Effector memory CD4-positive, alpha-beta T cell (primary cell): ENCODE data around the gene TCF20.

Experiments
- DNase-seq, 3 donors: peaks; one replicate each; pipeline ENCODE4 v3.0.0-alpha.2; 2020
- H3K27ac ChIP-seq: 2 replicates; pipeline ENCODE4 v1.7.0; 2013; ENCODE audit warnings: mild to moderate bottlenecking, low read length, moderate library complexity; ENCODE audit not compliant: insufficient read depth, poor library complexity, severe bottlenecking
- H3K27me3 ChIP-seq: replicated peaks from 2 replicates; pipeline ENCODE4 v1.7.0; 2013; ENCODE audit warnings: mild to moderate bottlenecking, low read length; ENCODE audit not compliant: insufficient read depth, control insufficient read depth, poor library complexity, severe bottlenecking
- H3K36me3 ChIP-seq: 2 replicates; pipeline ENCODE4 v1.7.0; 2013; ENCODE audit warnings: mild to moderate bottlenecking, low read length, moderate library complexity; ENCODE audit not compliant: control insufficient read depth, insufficient read depth
- H3K4me1 ChIP-seq: 2 replicates; pipeline ENCODE4 v1.7.0; 2013; ENCODE audit warnings: low read length, mild to moderate bottlenecking; ENCODE audit not compliant: control insufficient read depth, insufficient read depth, poor library complexity, severe bottlenecking
- H3K4me3 ChIP-seq: 2 replicates; pipeline ENCODE4 v1.7.0; 2013; ENCODE audit warnings: low read length, low read depth, mild to moderate bottlenecking; ENCODE audit not compliant: insufficient read depth, poor library complexity, severe bottlenecking
- H3K9me3 ChIP-seq: 2 replicates; pipeline ENCODE4 v1.7.0; 2013; ENCODE audit warnings: mild to moderate bottlenecking, low read length, moderate library complexity; ENCODE audit not compliant: control insufficient read depth

TCF20 gene

DNA sequence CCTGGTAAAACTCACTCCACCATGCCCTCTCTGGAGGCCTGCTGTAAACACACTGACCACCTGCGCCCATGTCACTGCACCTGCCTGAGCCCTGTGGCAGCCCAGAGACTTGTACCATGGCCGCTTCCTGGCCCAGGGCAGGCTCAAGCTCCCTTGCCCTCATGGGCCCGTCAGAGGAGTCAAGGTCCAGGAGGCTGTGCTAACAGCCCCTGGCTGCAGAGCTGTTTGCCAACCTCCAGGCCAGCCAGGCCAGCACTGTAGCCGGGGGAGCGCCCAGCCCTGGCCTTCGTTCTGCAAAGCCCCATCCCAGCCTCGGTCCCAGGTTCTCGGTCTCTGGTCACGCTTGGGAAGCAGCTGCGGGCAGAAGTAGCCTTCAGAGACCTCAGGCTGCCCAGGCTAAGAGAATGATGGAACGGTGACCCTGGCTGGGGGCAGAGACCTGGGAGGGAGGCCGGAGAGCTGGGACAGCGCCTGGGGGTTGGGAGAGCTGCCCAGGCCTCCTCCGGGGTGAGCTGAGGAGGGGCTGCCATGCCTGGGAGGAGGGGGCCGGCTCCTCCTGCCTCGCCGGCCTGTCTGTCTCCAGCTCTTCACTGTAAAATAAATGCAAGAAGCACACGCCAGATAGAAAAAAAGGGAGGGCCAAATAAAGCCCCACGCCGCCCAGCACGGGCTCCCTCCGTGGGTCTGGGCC is 11.9 kb upstream of the TCF20 start:
- Histone ChIP-seq H3K9me3 (no peaks in the 10 kb centered on the region), H3K4me1 (peaks cover 39% of the 10 kb centered on the region), H3K27me3 (no peaks in the 10 kb centered on the region), H3K36me3 (no peaks in the 10 kb centered on the region), H3K4me3 (no peak overlapping the region), H3K27ac (no peak overlapping the region)
- no peak for DNase-seq

DNA sequence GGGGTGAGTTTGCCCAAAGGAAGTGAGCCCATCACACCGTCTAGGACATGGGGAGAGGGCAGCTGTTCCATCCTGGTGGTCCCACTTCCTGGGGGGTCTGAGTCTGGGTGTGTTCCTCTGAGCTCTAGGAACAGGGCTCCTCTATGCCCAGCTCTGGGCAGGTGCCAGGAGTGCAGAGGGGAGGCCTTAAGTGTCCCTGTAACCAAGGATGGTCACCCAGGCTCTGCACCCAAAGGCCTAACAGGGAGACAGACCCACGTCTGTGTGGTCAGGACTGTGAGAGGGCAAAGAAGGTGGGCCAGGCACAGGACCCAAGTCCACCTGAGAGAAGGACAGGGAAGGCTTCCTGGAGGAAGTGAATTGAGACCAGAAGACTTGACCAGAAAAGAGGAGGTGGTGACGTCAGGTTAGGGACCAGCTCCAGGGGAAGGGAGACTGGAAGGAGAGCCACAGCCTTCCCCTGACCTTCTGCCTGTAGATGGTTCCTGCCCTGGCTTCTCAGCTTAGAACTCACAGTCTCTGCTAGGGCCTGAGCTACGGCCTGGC is 11.3 kb upstream of the TCF20 start:
- no peaks in the 10 kb centered on the region for H3K27me3 ChIP-seq
- no peak overlapping the region for H3K4me3 ChIP-seq
- peaks cover 36% of the 10 kb centered on the region for H3K4me1 ChIP-seq
- H3K27ac ChIP-seq, result no peak overlapping the region
- no peaks in the 10 kb centered on the region for H3K9me3 ChIP-seq
- DNase-seq, result no peak
- H3K36me3 ChIP-seq, result no peaks in the 10 kb centered on the region

DNA sequence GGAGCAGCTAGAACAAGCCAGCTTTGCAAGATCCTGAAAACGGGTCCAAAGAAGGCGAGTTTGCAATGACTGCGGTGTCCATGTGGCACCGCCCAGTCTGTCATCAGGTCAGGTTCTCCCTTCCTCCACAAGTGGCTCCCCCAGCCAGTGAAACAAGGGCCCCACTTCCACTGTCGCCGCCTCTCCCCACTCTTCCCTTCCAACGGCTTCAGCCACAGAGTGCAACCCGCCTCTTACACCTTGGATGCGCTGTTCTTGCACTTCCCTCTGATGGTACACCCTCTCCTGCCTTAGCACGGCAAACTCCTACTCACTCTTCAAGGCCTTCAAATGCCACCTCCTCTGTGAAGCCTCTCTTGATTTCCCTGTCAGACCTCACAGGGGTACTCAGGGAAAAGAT is 10.8 kb upstream of the TCF20 start:
- H3K27me3 ChIP-seq, result no peaks in the 10 kb centered on the region
- no peaks in the 10 kb centered on the region for H3K9me3 ChIP-seq
- peaks cover 31% of the 10 kb centered on the region for H3K4me1 ChIP-seq
- no peak overlapping the region for H3K27ac ChIP-seq
- DNase-seq, result no peak
- H3K36me3 ChIP-seq, result no peaks in the 10 kb centered on the region
- no peak overlapping the region for H3K4me3 ChIP-seq

DNA sequence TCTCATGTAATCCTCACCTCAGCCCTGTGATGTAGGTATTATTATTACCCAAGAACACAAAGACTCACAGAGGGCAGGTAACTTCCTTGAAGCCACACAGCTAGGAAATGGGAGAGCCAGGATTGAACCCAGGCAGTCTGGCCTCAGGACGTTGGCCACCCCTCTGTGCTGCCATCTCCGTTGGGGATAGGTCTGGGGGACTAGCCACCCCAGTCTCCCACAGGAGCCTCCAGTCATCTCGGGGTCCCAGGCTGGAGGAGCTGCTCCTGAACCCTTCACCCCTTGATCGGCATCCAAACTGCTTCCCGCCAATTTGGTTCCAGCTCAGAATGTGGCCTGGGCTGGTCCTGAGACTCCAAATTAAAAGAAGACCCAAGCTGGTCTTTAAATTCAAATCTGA is 10.4 kb upstream of the TCF20 start:
- H3K4me1 ChIP-seq, result peaks cover 27% of the 10 kb centered on the region
- H3K27ac ChIP-seq, result no peak overlapping the region
- H3K27me3 ChIP-seq, result no peaks in the 10 kb centered on the region
- H3K4me3 ChIP-seq, result no peak overlapping the region
- DNase-seq, result no peak
- H3K9me3 ChIP-seq, result no peaks in the 10 kb centered on the region
- no peaks in the 10 kb centered on the region for H3K36me3 ChIP-seq

DNA sequence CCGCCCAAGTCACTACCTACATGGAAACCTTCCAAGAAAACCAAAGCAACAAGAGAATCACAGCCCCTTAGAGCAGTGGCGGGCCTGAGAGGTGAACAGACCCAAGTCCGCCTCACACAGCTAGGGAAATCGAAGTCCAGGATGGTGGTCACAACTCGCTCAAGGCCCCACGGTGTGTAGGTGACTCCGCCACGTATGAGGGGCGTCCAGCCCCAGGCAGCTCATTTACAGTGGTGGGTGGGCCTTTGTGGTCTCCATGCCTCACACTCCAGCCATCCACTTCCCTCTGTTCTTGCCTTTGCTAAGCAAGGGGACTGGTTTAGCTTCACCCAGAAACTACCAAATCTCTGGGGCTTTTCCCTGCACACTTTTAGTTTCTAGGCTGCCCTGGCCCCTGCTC is 9.7 kb upstream of the TCF20 start:
- Histone ChIP-seq H3K4me1 (peaks cover 21% of the 10 kb centered on the region), H3K27ac (no peak overlapping the region), H3K36me3 (no peaks in the 10 kb centered on the region), H3K4me3 (no peak overlapping the region), H3K9me3 (no peaks in the 10 kb centered on the region), H3K27me3 (no peaks in the 10 kb centered on the region)
- no peak for DNase-seq

DNA sequence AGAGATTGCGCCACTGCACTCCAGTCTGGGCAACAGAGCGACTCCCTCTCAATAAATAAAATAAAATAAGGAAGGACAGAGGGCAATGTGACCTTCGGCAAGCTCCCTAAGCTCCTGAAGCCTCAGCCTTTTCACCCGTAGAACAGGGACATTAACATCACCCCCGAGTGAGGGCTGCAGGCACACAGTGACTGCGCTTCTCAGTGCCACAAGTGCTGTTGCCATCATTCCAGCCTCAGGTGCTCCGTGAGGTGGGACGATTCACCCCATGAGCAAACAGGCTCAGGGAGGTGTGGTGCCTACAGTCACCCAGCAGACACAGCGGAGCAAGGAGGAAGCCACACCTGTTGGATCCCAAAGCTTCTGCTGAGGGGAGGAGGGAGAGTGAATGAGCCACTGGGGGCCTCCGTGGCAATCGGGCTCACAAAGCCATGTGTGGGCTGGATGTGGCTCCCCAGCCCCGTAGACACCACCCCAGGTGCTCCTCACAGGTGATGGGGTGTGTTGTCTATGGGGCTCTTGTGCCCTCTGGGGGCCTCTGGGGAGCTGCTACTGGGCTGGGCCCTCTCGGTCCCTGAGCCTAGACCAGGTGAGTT is 9.1 kb upstream of the TCF20 start:
- Histone ChIP-seq H3K27ac (no peak overlapping the region), H3K4me3 (no peak overlapping the region), H3K9me3 (no peaks in the 10 kb centered on the region), H3K36me3 (no peaks in the 10 kb centered on the region), H3K4me1 (peaks cover 15% of the 10 kb centered on the region), H3K27me3 (no peaks in the 10 kb centered on the region)
- DNase-seq, result no peak

DNA sequence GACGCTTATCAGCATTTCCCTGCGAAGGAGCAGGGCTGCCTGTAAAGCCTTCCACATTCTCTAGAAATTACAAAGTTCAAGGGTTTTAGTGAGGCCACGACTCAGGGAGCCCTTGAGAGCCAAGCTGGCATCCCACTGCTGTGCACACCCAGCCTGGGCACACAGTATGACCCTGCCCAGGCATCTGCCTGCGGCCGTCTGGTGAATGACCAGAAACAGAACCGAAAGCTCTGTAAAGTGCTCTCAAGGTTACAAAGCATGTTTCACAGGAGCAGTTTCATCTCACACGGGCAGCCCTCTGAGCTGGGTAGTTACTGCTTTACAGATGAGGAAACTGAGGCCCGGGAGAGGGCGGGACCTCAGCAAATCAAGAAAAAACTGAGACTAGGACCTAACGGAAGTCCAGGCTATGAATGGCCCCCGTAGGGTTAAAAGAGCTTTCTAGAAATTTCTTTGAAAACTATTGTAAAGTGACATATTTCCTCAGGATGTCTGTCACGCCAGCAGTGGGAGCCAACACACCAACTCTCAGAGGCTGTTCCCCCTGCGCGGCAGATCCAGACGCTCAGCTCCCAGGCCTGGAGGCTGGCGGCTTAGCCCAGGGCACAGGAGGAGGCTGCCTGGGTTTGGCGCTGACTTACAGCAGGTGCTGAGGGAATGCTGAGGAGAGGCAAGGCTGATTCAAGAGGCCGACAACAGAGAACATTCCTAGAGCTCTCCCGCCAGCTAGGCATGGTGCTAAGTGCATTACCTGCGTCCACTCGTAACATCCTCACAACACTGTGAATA is 7.7 kb upstream of the TCF20 start:
- no peaks in the 10 kb centered on the region for H3K9me3 ChIP-seq
- no peaks in the 10 kb centered on the region for H3K27me3 ChIP-seq
- H3K27ac ChIP-seq, result no peak overlapping the region
- H3K4me3 ChIP-seq, result no peak overlapping the region
- no peak for DNase-seq
- H3K4me1 ChIP-seq, result peaks cover 4% of the 10 kb centered on the region
- H3K36me3 ChIP-seq, result no peaks in the 10 kb centered on the region

DNA sequence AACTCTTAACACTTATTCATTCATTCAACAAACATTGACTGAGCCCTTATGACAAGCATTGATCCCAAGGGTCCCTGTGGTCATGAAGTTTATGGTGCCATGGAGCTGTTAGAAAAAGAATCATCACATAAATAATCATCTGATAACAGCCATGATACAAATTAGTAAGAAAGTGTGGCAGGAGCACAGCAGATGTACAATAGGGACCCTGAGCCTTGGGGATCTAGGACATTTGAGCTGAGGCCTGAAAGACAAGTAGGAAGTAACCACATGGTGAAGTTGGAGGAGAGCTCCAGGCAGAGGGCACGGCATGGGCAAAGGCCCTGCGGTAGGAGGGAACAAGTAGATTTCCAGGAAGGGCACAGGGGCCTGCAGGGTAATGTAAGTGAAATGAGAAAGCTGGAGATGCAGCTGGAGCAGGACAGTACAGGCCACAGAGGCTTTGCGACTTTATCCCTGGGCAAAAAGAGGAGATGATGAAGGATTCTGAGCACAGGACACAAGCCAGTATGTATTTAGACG is 6.8 kb upstream of the TCF20 start:
- H3K4me1 ChIP-seq, result no peaks in the 10 kb centered on the region
- H3K4me3 ChIP-seq, result no peak overlapping the region
- H3K36me3 ChIP-seq, result no peaks in the 10 kb centered on the region
- no peaks in the 10 kb centered on the region for H3K9me3 ChIP-seq
- no peak overlapping the region for H3K27ac ChIP-seq
- DNase-seq, result no peak
- no peaks in the 10 kb centered on the region for H3K27me3 ChIP-seq

DNA sequence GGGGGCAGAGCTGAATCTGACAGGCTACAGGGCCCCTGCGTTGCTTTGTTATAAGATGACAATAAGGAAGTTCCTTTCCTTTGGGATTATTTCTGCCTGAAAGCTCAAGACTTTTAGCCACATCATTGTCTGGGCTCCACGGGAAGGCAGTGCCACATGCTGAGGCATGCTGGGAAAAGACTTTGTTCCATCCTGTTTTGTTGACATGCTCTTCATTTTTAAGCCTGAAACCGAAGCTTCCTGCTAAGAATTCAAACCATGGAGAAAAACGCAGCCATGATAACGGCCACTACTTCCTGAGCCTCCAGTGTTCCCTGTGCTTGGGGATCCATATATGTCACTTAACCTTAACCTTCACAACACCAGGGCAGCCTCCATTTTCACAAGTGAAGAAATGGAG is 5.5 kb upstream of the TCF20 start:
- H3K9me3 ChIP-seq, result no peaks in the 10 kb centered on the region
- H3K36me3 ChIP-seq, result no peaks in the 10 kb centered on the region
- H3K27me3 ChIP-seq, result no peaks in the 10 kb centered on the region
- H3K4me3 ChIP-seq, result no peak overlapping the region
- no peak overlapping the region for H3K27ac ChIP-seq
- no peak for DNase-seq
- H3K4me1 ChIP-seq, result peaks cover under 1% of the 10 kb centered on the region

DNA sequence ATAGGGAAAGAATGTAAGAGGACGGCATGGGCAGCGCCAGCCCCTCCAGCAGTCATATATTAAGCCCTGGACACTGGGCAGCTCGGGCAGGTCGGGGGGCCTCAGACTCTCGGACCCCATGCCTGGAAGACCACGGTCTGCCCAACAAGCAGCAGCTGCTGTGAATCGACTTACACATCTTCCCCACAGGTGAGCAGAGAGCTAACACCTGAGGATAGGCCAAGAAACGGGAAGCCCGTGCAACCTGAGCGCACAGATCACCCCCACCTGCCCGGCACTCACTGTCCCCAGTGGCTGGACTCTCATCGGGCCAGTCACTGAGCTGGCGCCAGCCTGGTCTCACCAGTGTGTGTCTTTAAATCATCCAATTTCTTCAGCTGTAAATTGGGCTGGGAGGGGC is 4.7 kb upstream of the TCF20 start:
- H3K9me3 ChIP-seq, result no peaks in the 10 kb centered on the region
- no peaks in the 10 kb centered on the region for H3K27me3 ChIP-seq
- DNase-seq, result no peak
- H3K27ac ChIP-seq, result no peak overlapping the region
- no peaks in the 10 kb centered on the region for H3K36me3 ChIP-seq
- no peak overlapping the region for H3K4me3 ChIP-seq
- peaks cover 4% of the 10 kb centered on the region for H3K4me1 ChIP-seq
